HL-60/S4 (cell line): Measurements from ENCODE around the gene FNDC3B.
"Not testable (repeated sequence)": the region's sequence is repeated elsewhere in the genome, so short reads cannot be mapped to it uniquely, and the experiment has no call there.

Source experiments
- in situ Hi-C: fragments of 300-500 bp; cut with MboI; formaldehyde crosslinking; loops from 2 replicates; pipeline ENCODE4 v1.14.3; 2022; ENCODE audit warnings: low sequenced_read_pairs

The FNDC3B gene

DNA sequence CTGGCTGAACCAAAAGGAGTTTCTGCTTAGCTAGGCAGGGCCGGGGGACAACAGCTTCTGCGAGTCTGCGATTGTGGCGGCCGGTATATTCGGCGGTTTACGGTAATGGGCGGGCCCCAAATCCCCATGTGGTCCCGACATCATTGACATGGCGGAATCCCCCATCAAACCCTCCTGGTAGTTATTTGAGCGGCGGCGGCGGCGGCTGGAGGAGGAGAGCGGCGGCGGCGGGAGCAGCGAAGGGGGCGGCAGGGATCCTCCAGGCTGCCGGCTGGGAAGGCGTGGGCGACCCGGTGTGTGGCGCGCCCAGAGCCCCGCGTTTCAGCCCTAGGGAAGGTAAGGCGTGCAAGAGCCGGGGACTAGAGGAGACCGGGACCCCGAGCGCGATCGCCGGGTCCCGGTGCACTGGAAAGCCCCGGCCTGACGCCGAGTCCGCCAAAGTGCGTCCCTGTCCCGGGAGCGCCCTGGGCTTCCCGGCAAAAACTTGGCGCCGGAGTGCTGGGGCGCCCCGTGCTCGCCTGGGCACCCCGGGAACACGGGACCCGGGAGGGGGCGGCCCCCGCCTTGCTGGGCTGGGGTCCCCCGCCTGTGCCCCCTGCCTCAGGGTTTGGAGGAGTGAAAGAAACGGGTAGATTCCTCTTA is at the start of gene FNDC3B:
FNDC3B (plus strand) TSS at position 143 of the 642 bp plus-strand sequence. CDS start 72,902 bp downstream, outside the sequence.
- in situ Hi-C loops = loop anchor here (10.0 kb wide), 1 partner anchor 105 kb away; no protein-coding TSS in a partner anchor

DNA sequence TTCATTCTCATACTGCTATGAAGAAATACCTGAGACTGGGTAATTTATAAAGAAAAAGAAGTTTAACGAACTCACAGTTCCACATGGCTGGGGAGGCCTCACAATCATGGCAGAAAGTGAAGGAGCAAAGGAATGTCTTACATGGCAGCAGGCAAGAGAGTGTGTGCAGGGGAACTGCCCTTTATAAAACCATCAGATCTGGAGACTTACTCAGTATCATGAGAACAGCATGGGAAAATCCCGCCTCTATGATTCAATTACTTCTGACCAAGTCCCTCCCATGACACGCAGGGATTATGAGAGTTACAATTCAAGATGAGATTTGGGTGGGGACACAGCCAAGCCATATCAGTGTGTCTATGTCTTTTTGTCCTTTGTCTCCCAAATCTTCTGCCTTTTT is 49.1 kb upstream of the FNDC3B start:
- in situ Hi-C loops = not testable (repeated sequence)

DNA sequence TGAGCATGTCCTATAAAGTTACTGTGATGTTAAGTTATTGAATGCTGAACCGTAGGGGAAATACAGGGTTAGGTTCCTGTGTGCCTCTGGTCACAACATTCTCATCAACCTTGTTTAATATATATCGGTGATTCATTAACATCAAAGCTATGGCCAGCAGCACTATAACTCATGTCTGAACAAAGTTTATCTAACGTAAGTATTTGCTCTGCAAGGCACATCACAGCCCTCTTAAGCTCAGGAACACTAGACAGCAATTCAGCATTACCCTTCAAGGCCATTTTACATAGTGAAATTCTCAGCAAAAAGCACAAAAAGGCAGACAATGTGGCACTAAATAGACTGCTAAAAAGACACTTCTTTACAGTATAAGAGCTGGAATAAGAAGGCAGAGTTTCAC is 48.2 kb upstream of the FNDC3B start:
- in situ Hi-C loops = no loop called here

DNA sequence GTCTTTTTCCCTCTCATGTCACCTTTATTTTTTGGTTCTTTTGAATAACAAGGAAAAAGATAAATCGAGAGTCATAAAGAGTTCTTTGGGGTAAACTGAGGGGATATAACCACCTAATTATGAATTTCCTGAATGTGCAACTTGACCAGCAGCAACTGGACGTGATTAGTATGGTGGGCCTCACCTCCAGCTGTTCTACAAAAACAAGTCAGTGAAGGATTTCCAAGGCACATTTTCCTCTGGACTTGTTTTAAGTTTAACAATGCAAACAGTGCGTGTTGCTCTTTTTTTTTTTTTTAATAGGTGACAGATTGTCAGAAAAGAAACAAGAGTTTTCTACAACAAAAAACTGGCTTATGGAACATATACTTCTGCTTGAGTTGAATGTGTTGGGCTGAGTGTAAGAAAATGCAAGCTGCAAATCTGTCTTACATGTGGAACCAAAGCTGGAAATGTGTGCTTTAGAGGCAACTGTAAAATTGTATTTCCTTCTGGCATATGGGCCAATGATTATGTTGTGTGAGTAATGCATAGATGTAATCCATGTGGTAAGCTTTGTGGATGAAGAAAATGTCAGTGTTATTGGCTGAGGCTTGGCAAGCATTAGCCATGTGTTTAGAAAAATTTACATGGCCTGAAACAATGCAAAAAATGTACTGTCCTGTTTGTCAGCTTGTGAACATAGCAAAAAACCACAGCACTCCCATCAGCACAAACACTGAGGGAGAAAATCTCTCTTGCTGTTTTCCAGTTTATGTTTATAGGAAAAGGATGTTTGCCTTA is 44.5 kb upstream of the FNDC3B start:
- in situ Hi-C loops = no loop called here

DNA sequence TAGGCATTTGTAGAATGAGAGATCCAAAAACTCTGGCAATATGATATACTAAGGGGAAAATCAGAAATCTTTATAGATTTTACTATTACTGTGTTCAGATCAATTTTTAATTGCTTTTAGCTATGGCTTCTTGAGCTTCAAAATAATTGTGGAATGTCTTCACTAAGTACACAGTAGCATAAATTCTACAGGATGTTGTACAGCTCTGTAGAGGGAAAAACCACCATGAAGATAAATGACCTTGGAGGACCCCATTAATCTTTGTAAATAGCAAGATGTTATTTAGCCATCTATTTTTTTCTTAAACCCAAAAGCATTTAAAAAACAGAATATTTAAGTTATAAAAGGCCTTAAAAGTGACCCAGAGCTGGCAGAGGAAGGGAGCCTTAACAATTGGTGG is 43.9 kb upstream of the FNDC3B start:
- in situ Hi-C loops = no loop called here

GRCh38 chr3:171996178-171996817 is 43.1 kb upstream of the FNDC3B start:
- in situ Hi-C loops = no loop called here

GRCh38 chr3:171998731-171999130 is 40.6 kb upstream of the FNDC3B start:
- in situ Hi-C loops = not testable (repeated sequence)

GRCh38 chr3:172001616-172002015 is 37.8 kb upstream of the FNDC3B start:
- in situ Hi-C loops = not testable (repeated sequence)

DNA sequence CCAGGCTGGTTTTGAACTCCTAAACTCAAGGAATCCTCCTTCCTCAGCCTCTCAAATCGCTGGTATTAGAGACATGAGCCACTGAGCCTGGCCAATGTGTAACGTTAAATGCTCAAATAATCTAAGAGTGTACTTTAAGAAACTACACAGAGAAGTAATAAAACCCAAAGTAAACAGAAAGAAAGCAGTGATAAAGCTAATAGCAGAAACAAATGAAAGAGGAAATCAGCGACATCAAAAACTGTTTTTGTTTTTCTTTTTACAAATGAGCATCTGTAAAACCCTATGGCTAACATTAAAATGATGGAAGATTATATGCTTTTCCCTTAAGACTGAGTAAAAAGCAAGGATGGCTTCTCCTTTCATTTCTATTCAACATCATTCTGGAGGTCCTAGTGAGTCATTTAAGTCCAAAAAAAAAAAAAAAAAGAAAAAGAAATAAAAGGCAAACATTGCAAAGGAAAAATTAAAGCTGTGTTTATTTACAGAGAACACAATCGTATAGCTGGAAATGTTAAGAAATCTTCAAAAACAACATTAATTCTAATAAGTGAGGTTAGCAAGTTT is 36.8 kb upstream of the FNDC3B start:
- in situ Hi-C loops = no loop called here

GRCh38 chr3:172003146-172003545 is 36.2 kb upstream of the FNDC3B start:
- in situ Hi-C loops = no loop called here

DNA sequence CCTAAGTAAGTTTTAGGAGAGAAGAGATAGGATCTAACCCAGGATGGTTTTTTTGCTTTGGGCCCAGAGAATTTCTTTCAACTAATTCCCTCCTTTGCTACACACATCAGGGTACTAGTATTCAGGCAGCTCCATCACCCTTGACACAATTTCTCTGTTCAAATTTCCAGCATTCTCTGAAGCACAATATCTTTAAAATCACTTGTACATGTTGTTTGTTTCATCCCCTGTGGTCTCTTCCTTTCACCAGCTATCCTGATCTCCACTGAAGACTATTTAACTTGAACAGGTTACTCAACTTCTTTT is 32.4 kb upstream of the FNDC3B start:
- in situ Hi-C loops = no loop called here

DNA sequence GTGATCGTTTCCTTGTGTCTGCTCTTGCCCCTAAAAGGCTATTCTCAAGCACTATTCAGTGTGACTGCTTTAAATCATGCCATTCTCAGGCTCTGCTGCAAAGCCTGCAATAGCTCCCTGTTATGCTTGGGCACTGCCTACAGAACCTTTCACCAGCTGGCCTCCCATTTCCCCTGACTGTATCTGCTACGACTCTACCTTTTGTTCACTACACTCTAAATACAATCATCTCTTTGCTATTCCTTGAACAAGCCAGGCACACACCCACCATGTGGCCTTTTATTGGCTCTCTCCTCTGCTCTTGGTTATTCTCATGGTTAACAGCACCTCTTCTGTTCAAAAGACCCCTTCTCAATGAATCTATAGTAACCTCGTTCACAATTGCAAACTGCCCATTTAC is 29.6 kb upstream of the FNDC3B start:
- in situ Hi-C loops = no loop called here

GRCh38 chr3:172012775-172013174 is 26.6 kb upstream of the FNDC3B start:
- in situ Hi-C loops = no loop called here

DNA sequence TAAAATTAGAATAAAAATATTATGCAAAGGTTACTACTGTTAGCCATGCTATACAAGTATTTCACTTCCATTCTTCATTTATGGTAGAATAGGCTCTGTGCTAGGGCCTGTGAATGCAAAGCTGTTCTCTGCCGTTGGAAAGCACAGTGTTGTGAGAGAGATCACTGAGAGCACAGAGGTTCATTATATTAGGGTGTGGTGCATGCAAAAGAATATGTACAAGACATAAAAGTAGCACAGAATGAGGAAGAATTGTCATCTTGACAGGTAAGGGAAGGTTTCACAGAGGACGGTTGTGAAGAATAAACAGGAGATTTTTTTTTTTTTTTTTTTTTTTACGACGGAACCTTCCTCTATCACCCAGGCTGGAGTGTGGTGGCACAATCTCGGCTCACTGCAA is 25.2 kb upstream of the FNDC3B start:
- in situ Hi-C loops = no loop called here

- in situ Hi-C loops = no loop called here
Observed at GRCh38 chr3:172018364-172018763, 21.0 kb upstream of the FNDC3B start.

GRCh38 chr3:172020763-172021162 is 18.6 kb upstream of the FNDC3B start:
- in situ Hi-C loops = no loop called here

DNA sequence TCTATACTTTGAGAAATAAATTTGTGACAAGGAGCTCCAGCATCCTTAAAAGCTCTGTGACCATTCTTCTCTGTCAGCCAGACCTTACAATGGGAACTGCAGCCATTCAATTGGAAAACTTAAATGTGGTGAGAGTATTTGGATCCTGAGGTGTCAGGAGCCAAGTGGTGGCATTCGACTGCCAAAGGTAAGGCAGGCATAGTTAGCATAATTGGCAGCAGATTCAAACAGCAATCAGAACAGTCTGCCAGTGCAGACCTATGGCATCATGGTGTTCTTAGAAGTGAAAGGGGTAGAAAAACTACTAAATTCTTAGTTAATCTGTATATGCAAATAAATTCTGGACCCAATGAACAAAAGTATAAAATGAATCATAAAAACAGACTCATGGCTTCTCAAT is 18.2 kb upstream of the FNDC3B start:
- in situ Hi-C loops = no loop called here

DNA sequence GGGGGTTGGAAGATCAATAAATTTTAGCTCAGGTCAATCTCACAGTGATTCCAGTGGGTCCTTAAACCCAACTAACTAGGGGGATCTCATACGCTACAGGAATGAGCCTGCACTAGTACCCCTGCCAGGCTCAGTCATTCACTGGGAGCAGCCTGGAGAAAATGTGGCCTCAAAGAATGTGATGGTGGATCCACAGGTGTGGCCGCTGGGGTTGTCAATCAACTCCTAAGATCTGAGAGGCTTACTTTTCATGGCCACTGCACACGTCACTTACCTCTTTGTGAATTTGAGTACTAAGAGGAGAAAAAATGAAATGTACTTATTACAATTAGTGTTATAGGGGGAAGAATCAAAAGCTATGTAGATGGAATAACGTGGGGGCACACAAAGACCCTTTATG is 17.5 kb upstream of the FNDC3B start:
- in situ Hi-C loops = no loop called here

GRCh38 chr3:172023915-172024314 is 15.5 kb upstream of the FNDC3B start:
- in situ Hi-C loops = no loop called here

- in situ Hi-C loops = no loop called here
Observed at GRCh38 chr3:172024679-172025078, 14.7 kb upstream of the FNDC3B start.

- in situ Hi-C loops = loop anchor here (10.0 kb wide), 1 partner anchor 95 kb away; no protein-coding TSS in a partner anchor
Observed at GRCh38 chr3:172029425-172030098, 9.8 kb upstream of the FNDC3B start.
